Stimulated activated CD8-positive, alpha-beta memory T cell treated with anti-CD3 and anti-CD28 coated beads, Interleukin-4, amount 100 ng/mL, for 24 hours (primary cell): ENCODE measurements around the gene SLC35G1.

Experiments used
- DNase-seq: peaks from one replicate; pipeline ENCODE4 v3.0.0-alpha.2; 2020; ENCODE audit warnings: low read depth

Gene SLC35G1, protein sequence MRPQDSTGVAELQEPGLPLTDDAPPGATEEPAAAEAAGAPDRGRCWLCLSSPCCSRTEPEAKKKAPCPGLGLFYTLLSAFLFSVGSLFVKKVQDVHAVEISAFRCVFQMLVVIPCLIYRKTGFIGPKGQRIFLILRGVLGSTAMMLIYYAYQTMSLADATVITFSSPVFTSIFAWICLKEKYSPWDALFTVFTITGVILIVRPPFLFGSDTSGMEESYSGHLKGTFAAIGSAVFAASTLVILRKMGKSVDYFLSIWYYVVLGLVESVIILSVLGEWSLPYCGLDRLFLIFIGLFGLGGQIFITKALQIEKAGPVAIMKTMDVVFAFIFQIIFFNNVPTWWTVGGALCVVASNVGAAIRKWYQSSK

DNA sequence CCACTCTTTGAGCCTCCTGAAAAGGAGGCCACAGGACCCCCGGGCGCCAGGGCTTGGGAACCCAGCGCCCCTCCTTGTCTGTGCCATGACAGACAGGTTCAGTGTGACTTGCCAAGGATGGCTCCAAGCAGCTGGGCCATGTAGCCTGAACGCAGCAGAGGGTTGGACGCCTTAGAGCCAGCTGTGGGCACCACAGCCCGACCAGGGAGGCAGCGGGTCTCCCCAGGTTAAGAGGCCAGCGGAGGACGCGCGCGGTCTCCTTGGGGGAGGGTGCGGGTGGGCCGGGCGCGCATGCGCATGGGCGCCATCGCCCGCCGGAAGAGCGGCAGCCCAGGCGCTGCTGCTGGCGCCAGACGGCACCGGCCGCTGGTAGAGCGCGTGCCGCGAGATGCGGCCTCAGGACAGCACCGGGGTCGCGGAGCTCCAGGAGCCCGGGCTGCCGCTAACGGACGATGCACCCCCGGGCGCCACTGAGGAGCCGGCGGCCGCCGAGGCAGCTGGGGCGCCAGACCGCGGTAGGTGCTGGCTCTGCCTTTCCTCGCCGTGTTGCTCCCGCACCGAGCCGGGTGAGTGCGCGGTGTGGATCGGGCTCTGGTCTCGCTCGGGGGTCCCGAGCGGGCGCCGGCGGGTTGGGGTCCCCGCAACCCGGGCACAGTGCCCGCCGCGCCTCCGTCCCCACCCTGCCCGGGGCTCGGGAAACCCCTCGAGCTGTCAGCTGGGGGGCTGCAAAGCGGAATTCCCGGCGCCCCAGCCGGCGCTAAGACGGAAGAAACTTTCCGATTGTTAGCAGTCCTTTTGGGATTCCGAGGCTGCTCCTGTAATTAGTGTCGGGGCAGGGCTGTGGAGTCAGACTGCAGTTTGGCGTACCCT is at the start of gene SLC35G1:
Gene SLC35G1 (plus strand): TSS at position 333 of the 870 bp plus-strand sequence. CDS start 56 bp downstream, at position 389.
- peak; percentile 64 for DNase-seq

DNA sequence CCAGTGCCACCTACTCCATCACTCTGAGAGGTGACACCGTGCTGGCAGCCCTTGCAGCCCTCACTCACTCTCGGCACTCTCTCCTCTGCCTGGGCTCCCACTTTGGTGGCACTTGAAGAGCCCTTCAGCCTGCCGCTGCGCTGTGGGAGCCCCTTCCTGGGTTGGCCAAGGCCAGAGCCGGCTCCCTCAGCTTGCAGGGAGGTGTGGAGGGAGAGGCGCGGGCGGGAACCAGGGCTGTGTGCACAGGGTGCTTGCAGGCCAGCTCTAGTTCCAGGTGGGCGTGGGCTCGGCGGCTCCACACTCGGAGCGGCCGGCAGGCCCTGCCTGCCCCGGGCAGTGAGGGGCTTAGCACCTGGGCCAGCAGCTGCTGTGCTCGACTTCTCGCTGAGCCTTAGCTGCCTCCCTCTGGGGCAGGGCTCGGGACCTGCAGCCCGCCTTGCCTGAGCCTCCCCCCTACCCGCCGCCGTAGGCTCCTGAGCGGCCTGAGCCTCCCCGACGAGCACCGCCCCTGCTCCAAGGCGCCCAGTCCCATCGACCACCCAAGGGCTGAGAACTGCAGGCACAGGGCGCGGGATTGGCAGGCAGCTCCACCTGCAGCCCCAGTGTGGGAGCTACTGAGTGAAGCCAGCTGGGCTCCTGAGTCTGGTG is 48.7 kb upstream of the SLC35G1 start:
- DNase-seq, result no peak

DNA sequence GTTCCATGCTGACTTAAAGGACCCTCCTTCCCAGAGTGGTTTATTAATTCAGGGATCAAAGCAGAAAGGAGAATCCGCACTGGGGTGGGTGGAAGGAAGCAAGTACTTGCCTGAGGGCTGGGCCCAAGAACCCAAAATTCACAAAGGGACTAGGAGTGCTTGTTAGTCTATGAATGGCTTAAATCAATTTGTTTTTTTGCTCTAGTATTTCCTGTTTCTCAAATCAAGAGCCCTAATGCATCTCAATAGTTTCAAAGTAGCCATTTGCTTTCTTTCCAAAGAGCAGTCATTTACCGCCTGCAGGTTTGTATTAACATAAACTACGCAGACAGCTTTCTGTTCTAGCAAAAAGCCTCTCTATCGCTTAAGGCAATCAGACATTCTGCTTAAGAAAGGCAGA is 44.2 kb upstream of the SLC35G1 start:
- DNase-seq, result no peak

DNA sequence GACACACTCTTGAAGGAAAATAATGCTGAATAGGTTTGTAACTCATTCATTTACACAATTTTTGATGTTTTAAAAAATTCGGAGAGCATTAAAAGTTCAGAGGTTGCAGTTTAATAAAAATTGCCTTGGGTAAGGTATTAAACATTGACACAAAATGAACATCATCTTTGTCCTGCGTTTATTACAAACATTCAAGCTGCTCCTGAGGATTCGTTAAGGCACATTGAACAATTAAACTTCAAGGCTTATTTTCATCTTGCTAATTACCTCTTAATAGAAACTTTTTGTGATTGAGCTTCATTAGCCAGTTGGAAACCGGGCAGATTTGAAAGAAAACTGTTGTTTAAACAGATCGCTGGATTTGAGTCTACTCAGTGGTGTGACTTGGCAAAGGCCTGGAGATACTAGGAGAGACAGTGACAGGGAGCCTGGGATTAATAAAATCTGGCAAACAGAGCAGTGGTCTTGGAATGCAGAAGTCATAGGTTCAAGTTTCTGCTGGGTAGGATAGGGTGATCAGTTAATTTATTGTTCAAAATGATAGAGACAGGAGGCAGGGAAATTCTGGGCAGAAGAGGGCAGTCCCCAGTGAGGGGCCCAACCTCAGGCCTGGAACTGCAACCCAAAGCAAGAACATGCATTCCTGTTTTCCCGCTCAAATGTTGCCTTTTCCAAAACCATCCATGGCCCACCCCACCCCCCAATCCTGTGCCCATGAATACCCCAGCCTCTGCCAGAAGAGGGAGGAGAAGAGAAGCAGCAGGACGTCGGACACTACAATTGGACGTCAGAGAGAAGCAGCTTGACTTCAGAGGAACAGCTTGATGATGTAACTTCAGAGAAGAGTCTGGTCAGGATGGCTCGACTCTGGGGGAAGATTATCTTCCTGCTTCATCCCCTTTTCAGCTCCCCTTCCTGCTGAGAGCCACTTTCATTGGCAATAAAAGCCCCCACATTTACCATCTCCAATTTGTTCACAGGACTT is 43.5 kb upstream of the SLC35G1 start:
- DNase-seq, result no peak

DNA sequence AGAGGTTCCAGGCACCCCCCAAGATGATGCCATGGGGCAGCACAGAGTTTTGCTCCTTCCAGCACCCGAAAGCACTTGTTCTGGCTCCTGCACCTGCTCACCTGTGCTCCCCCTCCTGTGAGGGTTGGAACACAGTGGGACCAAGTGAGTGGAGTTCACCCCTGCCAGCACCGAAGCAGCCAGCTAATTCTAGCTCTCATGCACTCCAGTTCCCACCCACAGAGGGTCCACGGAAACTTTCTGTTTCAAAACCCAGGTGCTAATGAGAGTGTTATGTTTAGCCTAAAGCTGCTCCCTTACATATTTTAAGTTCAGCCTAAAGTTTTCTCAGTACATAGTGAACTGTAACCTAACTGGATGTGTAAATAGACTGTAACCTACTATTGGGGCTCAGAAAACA is 42.6 kb upstream of the SLC35G1 start:
- no peak for DNase-seq

DNA sequence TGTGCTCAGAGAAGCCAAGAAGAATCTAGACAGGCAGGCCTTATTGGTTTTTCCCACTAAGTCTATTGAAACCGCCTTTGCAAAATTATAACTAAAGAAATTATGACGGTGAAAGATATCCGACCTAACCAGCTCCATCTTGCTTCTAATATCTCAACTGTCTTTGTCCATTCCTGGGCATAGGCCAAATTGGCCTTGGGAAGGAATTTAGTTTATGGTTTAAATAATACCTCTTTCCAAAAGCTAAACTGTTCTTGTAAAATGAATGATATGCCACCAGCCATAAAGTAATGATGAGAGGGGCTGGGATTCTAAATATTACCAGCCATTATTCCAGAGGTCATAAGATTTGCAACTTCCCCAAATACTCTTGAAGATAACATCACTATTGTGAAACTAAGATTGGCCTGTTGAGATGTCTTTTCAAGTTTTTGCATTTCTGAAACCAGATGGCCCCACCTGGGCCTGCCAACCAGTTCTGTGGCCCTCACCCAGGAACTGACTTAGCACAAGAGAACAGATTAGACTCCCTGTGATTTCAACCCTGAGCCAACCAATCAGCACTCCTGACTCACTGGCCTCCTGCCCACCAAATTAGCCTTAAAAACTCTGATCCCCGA is 41.2 kb upstream of the SLC35G1 start:
- no peak for DNase-seq

DNA sequence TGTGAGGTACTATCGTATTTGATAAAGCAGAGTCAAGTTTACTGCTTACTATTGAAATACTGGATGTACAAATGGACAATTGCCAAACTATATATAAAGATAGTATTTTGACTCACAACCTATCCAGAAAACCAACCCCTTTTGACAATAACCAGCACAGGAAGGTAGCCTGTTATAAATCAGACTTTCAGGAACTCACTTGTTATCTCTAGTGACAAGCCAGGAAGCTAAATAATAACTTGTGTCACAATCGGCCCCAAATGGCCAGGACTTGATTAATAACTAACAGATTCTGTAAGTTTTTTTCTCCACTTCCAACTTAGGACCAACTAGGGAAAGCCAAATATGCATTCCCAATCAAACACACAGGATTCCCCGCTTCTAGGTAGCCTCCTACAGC is 38.8 kb upstream of the SLC35G1 start:
- DNase-seq, result no peak

DNA sequence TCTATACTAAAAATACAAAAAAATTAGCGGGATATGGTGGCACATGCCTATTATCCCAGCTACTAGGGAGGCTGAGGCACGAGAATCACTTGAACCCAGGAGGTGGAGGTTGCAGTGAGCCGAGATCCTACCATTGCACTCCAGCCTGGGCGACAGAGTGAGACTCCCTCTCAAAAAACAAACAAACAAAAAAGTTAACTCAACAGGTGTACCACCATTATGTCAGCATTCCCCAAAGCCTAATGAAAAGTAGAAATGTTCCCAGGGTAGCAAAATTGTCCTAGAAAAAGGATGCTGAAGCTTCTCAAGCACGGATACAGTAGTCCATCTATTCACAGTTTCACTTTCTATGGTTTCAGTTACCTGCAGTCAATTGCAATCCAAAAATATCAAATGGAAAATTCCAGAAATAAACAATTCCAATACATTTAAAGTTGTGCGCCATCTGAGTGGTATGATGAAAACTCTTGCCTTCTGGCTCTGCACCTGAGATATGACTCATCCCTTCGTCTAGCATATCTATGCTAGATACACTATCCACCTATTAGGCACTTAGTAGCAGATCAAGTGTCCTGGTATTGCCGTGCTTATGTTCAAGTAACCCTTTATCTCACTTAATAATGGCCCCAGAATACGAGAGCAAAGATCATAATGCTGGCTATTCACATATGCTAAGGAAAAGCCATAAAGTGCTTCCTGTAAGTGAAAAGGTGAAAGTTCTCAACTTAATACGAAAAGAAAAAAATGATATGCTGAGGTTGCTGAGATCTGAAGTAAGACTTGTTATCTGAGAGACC is 37.2 kb upstream of the SLC35G1 start:
- no peak for DNase-seq

DNA sequence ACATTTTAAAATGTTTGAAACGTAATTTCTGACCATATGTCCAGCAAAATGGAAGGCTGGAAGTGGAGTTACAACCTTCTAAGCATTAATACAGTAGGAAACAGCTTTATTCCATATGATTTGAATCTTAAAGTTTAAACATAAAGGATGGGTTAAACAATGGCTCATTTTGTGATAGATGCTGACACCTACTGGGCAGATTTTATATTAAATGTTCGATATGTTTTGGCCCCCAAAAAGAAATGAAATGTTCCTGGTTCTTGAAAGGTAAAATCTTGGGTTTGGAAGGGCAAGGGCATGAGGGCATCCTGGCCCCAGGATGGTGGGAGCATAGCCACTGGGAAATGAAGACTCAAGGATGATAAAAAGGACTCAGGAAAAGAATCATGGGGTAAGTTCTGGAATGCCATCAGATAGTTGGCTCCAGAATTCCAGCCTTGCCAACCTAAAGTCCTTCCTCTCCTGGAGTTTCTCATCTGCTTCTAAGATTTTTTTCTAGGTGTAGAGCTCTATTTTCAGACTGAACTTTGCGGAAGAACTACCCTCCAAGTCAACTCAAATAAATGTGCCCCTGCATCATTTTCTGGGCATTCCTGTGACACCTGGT is 34.6 kb upstream of the SLC35G1 start:
- DNase-seq, result no peak

DNA sequence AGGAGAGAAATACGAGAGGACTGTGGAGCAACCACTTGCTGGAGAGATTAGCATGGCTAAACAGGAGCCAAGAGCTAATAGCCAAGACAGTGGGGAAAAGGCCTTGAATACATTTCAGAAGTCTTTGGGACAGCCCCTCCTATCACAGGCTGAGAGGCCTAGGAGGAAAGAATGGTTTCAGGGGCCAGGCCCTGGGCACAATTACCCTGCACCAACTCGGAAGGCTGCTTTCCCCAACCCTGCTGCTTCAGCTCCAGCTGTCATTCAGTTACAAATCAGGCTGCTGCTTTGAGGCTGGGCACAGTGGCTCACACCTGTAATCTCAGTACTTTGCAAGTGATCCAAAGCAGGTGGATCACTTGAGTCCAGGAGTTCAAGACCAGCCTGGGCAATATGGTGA is 32.0 kb upstream of the SLC35G1 start:
- no peak for DNase-seq

DNA sequence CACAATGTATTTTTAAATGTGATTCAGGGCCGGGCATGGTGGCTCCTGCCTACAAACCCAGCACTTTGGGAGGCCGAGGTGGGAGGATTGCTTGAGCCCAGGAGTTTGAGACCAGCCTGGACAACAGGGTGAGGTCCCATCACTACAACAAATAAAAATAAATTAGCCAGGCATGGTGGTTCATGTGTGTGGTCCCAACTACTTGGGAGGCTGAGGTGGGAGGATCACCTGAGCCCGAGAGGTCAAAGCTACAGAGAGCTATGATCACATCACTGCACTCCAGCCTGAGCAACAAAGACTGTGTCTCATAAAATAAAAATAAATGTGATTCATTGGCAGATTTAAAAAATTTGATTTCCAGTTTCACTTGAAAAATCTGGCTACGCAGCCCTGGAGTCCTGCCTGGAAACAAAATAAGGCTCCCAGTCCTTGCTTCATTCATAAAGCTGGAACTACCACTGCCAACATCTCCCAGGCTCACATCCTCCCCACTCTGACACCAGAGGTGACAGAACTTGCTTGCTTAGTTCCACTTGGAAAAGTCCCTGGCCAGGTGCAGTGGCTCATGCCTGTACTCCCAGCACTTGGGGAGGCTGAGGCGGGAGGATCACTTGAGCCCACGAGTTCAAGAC is 27.9 kb upstream of the SLC35G1 start:
- DNase-seq, result no peak

DNA sequence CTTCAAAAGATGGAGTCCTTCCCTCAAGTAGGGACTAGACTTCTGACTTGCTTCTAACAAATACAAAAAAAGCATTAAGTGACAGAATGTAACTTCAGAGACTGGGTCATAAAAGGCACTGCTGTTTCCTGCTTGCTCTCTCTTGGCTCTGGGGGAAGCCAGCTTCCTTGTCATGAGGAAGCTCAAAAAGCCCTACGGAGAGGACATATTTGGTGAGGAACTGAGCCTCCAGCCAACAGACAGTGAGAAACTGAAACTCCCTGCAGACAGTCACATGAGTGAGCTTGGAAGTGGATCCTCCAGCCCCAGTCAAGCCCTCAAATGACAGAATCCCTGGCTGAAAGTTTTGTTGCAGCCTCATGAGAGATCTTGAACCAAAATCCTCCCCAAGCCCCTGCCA is 26.3 kb upstream of the SLC35G1 start:
- no peak for DNase-seq

DNA sequence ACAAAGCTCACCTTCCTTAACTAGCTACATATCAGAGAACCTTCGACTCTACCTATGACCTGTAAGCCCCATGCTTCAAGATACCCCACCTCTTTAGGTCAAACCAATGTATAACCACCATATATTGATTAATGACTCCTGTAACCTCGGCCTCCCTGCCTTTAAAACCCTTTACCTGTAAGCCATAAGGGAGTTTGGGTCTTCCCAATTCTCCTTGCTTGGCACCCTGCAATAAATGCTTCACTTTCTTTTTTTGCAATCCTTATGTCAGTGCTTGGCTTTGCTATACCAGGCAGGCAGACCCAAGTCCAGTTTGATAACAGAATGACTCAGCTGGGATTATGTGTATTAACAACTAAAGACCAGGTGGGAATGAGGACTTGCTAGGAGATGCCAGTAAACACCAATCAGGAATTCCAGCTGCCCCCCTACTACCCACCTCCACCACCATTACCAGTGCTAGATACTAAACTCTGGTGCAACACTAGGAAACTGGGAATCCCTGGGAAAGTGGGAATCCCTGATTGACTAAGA is 22.0 kb upstream of the SLC35G1 start:
- no peak for DNase-seq

DNA sequence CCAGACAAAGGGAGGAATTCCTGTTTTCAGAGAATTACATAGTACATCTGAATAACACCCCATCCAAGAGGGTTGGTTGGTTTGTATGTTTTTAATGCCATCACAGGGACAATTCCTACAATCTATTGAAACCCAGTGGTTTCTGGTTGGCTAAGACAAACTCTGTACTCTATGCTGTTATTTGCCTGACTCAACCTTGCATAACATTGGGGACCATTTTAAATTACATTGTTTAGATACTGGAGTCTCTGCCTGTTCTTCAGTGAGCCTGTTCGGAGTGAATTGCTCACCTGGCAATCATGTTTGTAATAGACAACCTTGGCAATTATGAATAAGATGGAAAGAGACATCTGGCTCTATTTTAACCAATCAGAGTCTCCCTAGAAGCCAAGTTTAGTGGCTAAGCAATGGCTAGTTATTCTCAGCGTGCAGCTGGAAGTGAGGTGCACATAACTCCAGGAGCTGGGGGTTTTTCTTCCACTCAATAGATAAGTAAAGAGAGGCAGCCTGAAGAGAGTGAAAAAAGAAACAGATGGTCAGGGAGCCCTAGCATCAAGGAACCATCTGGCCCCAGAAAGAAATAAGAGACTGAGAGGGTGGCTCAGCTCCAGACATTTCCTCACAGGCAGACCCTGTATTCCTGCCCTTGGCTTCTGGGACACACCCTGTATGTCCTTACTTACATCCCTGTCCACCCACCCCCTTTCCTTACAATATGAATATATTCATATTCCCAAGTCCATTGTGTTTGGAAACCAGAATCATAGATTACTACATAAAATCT is 21.2 kb upstream of the SLC35G1 start:
- DNase-seq, result no peak

DNA sequence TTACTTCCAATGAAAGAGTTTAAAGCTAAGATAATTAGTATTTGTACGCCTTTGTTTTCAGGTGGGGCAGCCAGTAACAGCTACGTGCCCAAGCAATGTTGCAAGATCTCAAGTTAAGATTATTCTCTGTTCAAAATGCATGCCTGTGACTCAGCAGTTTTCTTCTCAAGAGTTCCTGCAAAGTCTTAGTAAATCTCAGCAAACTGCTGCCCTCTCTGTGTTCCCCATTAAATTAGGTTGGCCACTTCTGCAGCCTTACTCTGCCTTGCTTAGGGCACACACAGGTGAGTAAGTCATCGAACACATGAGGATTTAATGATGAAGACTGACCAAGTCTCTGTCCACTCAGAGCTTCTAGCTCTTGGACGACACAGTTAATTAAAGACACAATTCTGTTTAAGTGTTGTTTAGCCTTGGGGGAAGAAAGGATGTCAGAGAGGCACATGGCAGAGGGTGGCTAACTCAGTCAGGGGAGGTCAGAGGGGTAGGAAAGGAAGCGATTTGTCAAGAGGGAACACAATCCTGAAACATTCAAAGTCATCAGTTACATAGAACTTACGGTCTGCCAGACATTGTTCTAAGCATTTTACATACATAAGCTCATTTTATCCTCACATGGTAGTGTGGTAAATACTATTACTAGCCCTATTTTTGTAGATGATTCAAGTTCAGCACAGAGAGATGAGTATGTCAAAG is 20.2 kb upstream of the SLC35G1 start:
- DNase-seq, result no peak

DNA sequence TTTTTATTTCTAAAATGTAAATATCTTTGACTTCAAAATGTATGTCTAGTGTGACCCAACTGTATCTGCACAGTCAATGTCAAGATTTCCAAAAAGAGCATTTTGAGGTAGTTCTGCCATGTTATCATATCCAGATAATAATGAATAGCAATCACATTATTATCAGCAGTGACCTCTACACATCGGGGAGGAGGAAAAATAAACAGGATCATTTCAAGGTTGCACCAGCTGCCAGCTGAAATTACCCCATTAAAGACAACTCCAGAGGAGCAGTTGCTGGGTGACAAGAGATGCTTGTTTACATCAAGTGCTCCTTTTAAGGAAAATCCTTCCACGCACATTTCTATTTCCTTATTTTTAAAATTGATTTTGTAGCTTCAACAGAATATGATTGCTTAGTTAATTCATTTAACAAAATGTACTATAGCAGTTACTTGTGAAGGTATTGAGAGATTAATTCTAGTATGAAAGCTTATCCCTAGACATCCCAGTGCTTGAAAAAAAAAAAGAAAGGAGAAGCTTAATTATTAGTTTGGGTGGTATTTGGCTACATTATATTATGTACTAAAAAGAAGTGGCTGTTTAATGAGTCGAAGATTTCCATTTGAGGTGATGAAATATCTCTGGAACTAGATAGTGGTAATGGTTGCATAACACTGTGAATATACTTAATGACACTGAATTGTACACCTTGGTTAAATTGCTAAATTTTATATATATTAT is 19.3 kb upstream of the SLC35G1 start:
- no peak for DNase-seq

DNA sequence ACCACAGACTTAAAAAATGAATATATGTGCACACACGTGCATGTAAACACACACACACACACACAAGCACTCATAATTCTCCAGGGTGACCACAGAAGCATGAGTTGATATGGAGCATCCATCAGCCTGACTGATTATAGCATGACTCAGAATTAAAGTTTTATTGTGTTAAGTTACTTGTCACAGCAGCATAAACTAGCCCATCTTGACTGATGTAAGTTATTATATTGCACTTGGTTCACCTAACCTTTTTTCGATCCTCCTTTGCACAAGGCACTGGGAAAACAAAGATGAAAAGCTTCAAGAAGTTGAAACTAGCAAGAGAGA is 18.8 kb upstream of the SLC35G1 start:
- DNase-seq, result no peak
